Measurements from ENCODE around the gene GULP1.

DNA sequence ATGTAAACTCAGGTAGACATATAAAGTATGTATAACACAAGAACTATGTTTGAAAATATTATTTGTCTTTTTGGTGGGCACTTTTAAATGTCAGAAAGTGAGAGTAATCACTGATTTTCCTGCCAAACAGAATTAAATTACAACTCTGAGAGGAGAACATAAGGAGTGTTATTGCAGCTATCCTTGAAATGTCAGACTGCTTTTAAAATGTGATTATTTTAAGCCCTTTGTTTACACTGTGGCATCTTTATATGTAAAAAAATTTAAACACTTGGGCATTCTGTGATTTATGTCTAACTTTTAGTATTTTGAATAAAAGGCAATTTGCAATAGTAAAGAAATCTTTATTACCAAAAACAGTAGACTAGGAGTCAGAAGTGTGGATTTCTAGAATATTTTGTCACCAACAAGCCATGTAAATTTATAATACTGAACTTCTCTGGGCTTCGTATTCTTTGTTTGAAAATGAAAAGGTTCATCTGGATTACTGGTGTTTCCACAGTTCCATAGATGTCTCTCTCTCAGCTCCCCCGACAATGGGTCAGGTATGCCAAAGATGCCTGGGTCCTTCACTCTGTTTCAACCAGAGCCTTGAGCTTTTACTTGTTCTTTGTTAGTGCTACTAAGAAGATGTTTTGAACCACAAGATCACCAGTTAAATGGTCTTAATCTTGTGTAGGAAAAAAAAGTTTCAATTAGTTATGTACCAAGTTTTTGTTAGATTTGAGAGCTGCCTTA is 38.8 kb downstream of the GULP1 start:
- no peak for TF ChIP-seq EZH2 (IDR thresholded peaks at IDR 0.05; ENCODE audit: borderline replicate concordance, low read depth, low read length, severe bottlenecking)
- TF ChIP-seq, protein P1, sequence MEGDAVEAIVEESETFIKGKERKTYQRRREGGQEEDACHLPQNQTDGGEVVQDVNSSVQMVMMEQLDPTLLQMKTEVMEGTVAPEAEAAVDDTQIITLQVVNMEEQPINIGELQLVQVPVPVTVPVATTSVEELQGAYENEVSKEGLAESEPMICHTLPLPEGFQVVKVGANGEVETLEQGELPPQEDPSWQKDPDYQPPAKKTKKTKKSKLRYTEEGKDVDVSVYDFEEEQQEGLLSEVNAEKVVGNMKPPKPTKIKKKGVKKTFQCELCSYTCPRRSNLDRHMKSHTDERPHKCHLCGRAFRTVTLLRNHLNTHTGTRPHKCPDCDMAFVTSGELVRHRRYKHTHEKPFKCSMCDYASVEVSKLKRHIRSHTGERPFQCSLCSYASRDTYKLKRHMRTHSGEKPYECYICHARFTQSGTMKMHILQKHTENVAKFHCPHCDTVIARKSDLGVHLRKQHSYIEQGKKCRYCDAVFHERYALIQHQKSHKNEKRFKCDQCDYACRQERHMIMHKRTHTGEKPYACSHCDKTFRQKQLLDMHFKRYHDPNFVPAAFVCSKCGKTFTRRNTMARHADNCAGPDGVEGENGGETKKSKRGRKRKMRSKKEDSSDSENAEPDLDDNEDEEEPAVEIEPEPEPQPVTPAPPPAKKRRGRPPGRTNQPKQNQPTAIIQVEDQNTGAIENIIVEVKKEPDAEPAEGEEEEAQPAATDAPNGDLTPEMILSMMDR (IDR thresholded peaks at IDR 0.05; ENCODE audit: borderline replicate concordance, extremely low read depth, low read length, poor library complexity, severe bottlenecking), result no peak

All from DND-41 (cell line).